ENCODE data around the gene TNC. TPM values are rescaled to one million over a fixed set of nuclear protein-coding genes. Genes with fewer than 3 reads are reported as not detected.

TNC gene
- polyA plus RNA-seq, 3 donors: 0.02 TPM; not detected in 2

DNA sequence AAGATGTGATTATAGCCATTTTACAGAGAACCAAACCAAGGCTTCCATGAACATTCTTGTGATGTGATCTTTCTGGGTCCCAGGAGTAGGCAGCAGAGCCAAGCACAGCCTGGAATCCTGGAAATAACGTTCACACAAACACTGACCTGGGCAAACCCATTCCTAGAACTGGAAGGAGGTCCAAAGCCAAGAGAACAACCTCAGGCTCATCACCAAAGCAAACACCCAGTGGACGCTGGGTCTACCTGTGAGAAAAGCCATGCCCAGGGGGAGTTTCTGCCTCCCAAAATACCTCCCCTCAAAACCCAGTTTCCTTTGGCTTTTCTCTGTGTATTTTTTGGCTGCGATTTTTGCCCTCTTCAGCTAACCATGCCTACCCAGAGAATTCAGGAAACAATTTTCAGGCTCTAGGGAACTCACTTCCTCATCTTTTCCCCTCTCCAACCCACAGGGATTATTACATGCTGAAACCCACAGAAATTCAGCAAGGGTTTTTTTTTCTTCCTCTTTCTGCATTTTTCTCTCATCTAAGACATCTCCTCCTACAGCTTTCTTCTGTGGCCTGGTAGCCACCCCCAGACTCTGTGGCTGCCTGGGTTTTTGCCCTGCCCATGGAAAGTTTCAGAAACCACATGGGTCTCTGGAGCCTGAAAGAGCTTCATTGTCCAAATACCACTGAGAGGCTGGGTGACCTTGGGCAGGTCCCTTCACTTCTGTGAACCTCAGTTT, 75.0 kb downstream of the TNC start:
- H3K36me3 Mint-ChIP-seq: no peaks in the 10 kb centered on the region
- H3K36me3 ChIP-seq (replicated peaks in 1 of 2; ENCODE audit: control insufficient read depth in 1 of 2, insufficient read depth in 2 of 2, low read length in 2 of 2): no peaks in the 10 kb centered on the region
- intact Hi-C loops (cut with micrococcal nuclease): no loop called here
- peaks cover 28 to 38% of the 10 kb centered on the region in 2 donors for H3K27me3 ChIP-seq (ENCODE audit: control insufficient read depth in 2 of 2, insufficient read depth in 2 of 2, low read length in 2 of 2)
- no peaks in the 10 kb centered on the region for H4K20me1 ChIP-seq (ENCODE audit: insufficient read depth, low read length)
- H3K9me3 ChIP-seq (replicated peaks in 1 of 2; ENCODE audit: control insufficient read depth in 1 of 2, insufficient read depth in 1 of 2, low read length in 2 of 2): no peaks in the 10 kb centered on the region
- H3K4me3 Mint-ChIP-seq: peak overlapping the region in 1 of 2 donors; percentile 66
- H3K9me3 Mint-ChIP-seq: no peaks in the 10 kb centered on the region
- no peak overlapping the region for H3K9ac ChIP-seq (ENCODE audit: insufficient read depth, low read length, poor library complexity, severe bottlenecking)
- peaks cover 18 to 19% of the 10 kb centered on the region in 2 donors for H3K4me1 ChIP-seq (ENCODE audit: control insufficient read depth in 1 of 2, insufficient read depth in 2 of 2, low read length in 2 of 2)
- peaks cover 20 to 53% (median 31%) of the 10 kb centered on the region in 3 donors for H3K27me3 Mint-ChIP-seq (ENCODE audit: low read depth in 3 of 3)
- WGBS (ENCODE audit: insufficient coverage): 27% methylated on average over 3 of the region's 3 CpGs
- H3K4me1 Mint-ChIP-seq: peaks cover 17% of the 10 kb centered on the region
- H3K27ac Mint-ChIP-seq: peak overlapping the region in 1 of 7 donors; percentile 79
- no peak overlapping the region for H3K27ac ChIP-seq (ENCODE audit: low read depth in 1 of 2, low read length in 2 of 2)
- peak overlapping the region; percentile 36 for H3K4me2 ChIP-seq (replicated peaks; ENCODE audit: extremely low read depth, low read length, poor library complexity, severe bottlenecking)
- DNase-seq: peak; percentile 24 to 58 (median 33)
- no peak overlapping the region for H2AFZ ChIP-seq (ENCODE audit: insufficient read depth, low read depth, low read length, poor library complexity, severe bottlenecking)
- H3K79me2 ChIP-seq (ENCODE audit: insufficient read depth, low read length): no peaks in the 10 kb centered on the region
- peak overlapping the region in 1 of 3 experiments; percentile 16 for H3K4me3 ChIP-seq (replicated peaks in 1 of 3; ENCODE audit: low read depth in 2 of 3, low read length in 3 of 3)
- TF ChIP-seq CTCF (IDR thresholded peaks at IDR 0.05): no peak

DNA sequence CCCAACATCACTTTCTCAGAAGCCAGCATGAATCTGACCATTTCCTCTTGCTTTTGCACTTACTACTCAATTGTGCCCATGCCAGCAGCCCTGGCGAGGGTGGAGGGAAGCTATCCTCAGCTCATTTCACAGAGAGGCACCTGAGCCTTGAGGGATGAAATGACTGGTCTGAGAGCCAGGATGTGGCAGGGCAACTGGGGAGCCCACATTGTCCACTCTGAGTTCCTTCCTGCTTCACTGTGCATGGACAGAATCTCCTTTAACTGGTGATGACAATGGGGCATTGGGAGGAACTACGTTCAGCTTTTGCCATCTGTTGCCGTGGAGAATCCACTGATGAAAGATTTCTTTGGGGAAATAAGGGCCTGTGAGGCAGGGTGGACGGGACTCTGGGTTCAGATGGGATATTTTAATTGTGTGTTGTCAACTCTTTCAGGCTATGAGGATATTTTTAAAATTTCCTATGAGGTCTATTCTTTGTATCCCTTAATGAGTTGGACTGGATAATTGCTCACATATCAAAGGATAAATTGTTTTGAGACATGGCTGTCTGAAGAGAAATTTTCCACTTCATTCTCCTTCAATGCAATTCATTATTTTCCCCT, 78.3 kb downstream of the TNC start:
- H3K9me3 ChIP-seq (replicated peaks in 1 of 2; ENCODE audit: control insufficient read depth in 1 of 2, insufficient read depth in 1 of 2, low read length in 2 of 2): no peaks in the 10 kb centered on the region
- H3K9ac ChIP-seq (ENCODE audit: insufficient read depth, low read length, poor library complexity, severe bottlenecking): no peak overlapping the region
- H4K20me1 ChIP-seq (ENCODE audit: insufficient read depth, low read length): no peaks in the 10 kb centered on the region
- H3K4me1 Mint-ChIP-seq: peaks cover 35% of the 10 kb centered on the region
- H3K36me3 Mint-ChIP-seq: no peaks in the 10 kb centered on the region
- H3K27ac ChIP-seq (ENCODE audit: low read depth in 1 of 2, low read length in 2 of 2): no peak overlapping the region
- H3K27me3 ChIP-seq (ENCODE audit: control insufficient read depth in 2 of 2, insufficient read depth in 2 of 2, low read length in 2 of 2): peaks cover 20 to 25% of the 10 kb centered on the region in 2 donors
- H3K27me3 Mint-ChIP-seq (ENCODE audit: low read depth in 3 of 3): peaks cover 17 to 35% (median 22%) of the 10 kb centered on the region in 3 donors
- no peaks in the 10 kb centered on the region for H3K36me3 ChIP-seq (replicated peaks in 1 of 2; ENCODE audit: control insufficient read depth in 1 of 2, insufficient read depth in 2 of 2, low read length in 2 of 2)
- H3K4me3 Mint-ChIP-seq: peak overlapping the region in 1 of 2 donors; percentile 27
- H3K4me1 ChIP-seq (ENCODE audit: control insufficient read depth in 1 of 2, insufficient read depth in 2 of 2, low read length in 2 of 2): peaks cover 35 to 38% of the 10 kb centered on the region in 2 donors
- H2AFZ ChIP-seq (ENCODE audit: insufficient read depth, low read depth, low read length, poor library complexity, severe bottlenecking): no peak overlapping the region
- no peaks in the 10 kb centered on the region for H3K79me2 ChIP-seq (ENCODE audit: insufficient read depth, low read length)
- no peak overlapping the region for H3K4me3 ChIP-seq (replicated peaks in 1 of 3; ENCODE audit: low read depth in 2 of 3, low read length in 3 of 3)
- intact Hi-C loops (cut with micrococcal nuclease): no loop called here
- peaks cover 0 to 3% (median 0%) of the 10 kb centered on the region in 7 donors for H3K9me3 Mint-ChIP-seq
- DNase-seq: no peak
- 89% methylated on average over 2 of the region's 4 CpGs for WGBS (ENCODE audit: insufficient coverage)
- no peak for TF ChIP-seq CTCF (IDR thresholded peaks at IDR 0.05)
- no peak overlapping the region for H3K27ac Mint-ChIP-seq
- no peak overlapping the region for H3K4me2 ChIP-seq (replicated peaks; ENCODE audit: extremely low read depth, low read length, poor library complexity, severe bottlenecking)
